NT2/D1 (cell line): ENCODE results near the gene EPHA7.

ENCODE experiments used
- SUZ12 ChIP-seq: IDR thresholded peaks from 2 replicates; pipeline ENCODE4 v1.6.1; 2011; ENCODE audit not compliant: insufficient read length, insufficient read depth; ENCODE audit errors: extremely low read depth
- YY1 ChIP-seq: IDR thresholded peaks from 2 replicates; pipeline ENCODE4 v1.6.1; 2011; ENCODE audit not compliant: insufficient read length, insufficient read depth
- ZNF274 ChIP-seq: IDR thresholded peaks from 2 replicates; pipeline ENCODE4 v1.6.1; 2011; ENCODE audit warnings: mild to moderate bottlenecking, low read depth, low read length

- TF ChIP-seq YY1 (no peak), ZNF274 (no peak), SUZ12 (no peak)
Observed at GRCh38 chr6:93365445-93365844, 53.9 kb downstream of the EPHA7 start.
